ENCODE measurements around the gene ATP2C1. TPM values are rescaled to one million over a fixed set of nuclear protein-coding genes. Genes with fewer than 3 reads are reported as not detected.
A peak's percentile ranks its signal among the peaks of the same experiment; 100 is the strongest.

Gene ATP2C1
- total and polyA plus RNA-seq, 2 of the 13 experiments (the other 11 are each of a cell fraction or from before 2014, with no cell fraction given), result 32.4 to 37.6 TPM

DNA sequence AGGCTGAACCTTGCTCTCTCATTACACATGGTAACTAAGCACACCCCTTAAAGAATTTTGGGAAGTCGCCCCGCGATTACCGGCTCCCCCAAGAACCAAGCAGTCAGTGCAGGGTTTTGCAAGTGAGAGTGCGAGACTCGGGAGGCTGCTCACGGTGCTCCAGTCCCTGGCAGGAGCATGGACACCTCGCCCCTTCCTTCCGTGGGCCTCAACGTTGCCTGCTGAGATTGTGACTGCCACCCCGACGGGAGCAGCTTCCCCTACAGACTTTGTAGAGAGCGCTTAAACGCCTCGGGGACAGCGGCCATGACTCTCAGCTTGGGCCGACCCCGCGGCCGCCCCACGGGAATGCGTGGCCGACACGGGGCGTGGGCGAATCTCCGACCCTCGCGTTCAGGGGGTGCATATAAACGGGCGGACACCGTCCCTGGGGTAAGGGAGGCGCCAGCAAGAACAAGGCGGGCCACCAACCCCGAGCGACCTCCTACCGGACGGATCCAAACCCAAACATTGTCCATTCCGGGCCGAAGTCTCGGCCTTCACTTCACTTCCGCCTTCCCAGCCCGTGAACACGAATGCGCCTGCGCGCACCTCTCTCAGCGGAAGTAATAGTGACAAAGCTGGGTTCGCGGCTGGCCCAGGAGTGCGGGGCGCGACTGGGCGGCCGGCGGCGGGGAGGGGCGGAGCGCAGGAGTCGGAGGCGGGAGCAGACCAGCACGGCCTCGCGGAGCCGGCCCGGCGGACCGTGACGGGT lies at the start of gene ATP2C1 (continued):
- TF ChIP-seq, protein P1, sequence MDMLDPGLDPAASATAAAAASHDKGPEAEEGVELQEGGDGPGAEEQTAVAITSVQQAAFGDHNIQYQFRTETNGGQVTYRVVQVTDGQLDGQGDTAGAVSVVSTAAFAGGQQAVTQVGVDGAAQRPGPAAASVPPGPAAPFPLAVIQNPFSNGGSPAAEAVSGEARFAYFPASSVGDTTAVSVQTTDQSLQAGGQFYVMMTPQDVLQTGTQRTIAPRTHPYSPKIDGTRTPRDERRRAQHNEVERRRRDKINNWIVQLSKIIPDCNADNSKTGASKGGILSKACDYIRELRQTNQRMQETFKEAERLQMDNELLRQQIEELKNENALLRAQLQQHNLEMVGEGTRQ (IDR thresholded peaks at IDR 0.05; ENCODE audit: low read depth, low read length), result no peak
- TF ChIP-seq, protein P1 (CRISPR knock-in tag; IDR thresholded peaks at IDR 0.05; ENCODE audit: borderline replicate concordance), result peak; percentile 26; the same call in 1 of the 2 replicates
- no peak for TF ChIP-seq ZNF432 (CRISPR knock-in tag; IDR thresholded peaks at IDR 0.05; ENCODE audit: borderline replicate concordance)
- TF ChIP-seq MIER3 (CRISPR knock-in tag; IDR thresholded peaks at IDR 0.05; ENCODE audit: borderline replicate concordance), result no peak
- TF ChIP-seq, protein P2, sequence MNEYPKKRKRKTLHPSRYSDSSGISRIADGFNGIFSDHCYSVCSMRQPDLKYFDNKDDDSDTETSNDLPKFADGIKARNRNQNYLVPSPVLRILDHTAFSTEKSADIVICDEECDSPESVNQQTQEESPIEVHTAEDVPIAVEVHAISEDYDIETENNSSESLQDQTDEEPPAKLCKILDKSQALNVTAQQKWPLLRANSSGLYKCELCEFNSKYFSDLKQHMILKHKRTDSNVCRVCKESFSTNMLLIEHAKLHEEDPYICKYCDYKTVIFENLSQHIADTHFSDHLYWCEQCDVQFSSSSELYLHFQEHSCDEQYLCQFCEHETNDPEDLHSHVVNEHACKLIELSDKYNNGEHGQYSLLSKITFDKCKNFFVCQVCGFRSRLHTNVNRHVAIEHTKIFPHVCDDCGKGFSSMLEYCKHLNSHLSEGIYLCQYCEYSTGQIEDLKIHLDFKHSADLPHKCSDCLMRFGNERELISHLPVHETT (CRISPR knock-in tag; conservative IDR thresholded peaks at IDR 0.05), result no peak
- TF ChIP-seq TCF7 (IDR thresholded peaks at IDR 0.05; ENCODE audit: low read depth), result no peak
- TF ChIP-seq ZBTB3 (CRISPR knock-in tag; IDR thresholded peaks at IDR 0.05; ENCODE audit: borderline replicate concordance, low read depth), result no peak
- no peak for TF ChIP-seq ARNT (IDR thresholded peaks at IDR 0.05)
- TF ChIP-seq, protein P3, sequence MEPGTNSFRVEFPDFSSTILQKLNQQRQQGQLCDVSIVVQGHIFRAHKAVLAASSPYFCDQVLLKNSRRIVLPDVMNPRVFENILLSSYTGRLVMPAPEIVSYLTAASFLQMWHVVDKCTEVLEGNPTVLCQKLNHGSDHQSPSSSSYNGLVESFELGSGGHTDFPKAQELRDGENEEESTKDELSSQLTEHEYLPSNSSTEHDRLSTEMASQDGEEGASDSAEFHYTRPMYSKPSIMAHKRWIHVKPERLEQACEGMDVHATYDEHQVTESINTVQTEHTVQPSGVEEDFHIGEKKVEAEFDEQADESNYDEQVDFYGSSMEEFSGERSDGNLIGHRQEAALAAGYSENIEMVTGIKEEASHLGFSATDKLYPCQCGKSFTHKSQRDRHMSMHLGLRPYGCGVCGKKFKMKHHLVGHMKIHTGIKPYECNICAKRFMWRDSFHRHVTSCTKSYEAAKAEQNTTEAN (CRISPR knock-in tag; conservative IDR thresholded peaks at IDR 0.05), result no peak
- no peak for TF ChIP-seq SMYD3 (CRISPR knock-in tag; IDR thresholded peaks at IDR 0.05)
- TF ChIP-seq ZFAT (CRISPR knock-in tag; conservative IDR thresholded peaks at IDR 0.05), result no peak
- TF ChIP-seq HES4 (CRISPR knock-in tag; IDR thresholded peaks at IDR 0.05; ENCODE audit: borderline replicate concordance), result peak; percentile 68; the same call in 1 of the 2 replicates
- TF ChIP-seq EP300 (IDR thresholded peaks at IDR 0.05; ENCODE audit: low read depth in 2 of 2, low read length in 2 of 2), result no peak
- no peak for TF ChIP-seq EP300 (CRISPR knock-in tag; IDR thresholded peaks at IDR 0.05; ENCODE audit: borderline replicate concordance)
- TF ChIP-seq, protein P4, sequence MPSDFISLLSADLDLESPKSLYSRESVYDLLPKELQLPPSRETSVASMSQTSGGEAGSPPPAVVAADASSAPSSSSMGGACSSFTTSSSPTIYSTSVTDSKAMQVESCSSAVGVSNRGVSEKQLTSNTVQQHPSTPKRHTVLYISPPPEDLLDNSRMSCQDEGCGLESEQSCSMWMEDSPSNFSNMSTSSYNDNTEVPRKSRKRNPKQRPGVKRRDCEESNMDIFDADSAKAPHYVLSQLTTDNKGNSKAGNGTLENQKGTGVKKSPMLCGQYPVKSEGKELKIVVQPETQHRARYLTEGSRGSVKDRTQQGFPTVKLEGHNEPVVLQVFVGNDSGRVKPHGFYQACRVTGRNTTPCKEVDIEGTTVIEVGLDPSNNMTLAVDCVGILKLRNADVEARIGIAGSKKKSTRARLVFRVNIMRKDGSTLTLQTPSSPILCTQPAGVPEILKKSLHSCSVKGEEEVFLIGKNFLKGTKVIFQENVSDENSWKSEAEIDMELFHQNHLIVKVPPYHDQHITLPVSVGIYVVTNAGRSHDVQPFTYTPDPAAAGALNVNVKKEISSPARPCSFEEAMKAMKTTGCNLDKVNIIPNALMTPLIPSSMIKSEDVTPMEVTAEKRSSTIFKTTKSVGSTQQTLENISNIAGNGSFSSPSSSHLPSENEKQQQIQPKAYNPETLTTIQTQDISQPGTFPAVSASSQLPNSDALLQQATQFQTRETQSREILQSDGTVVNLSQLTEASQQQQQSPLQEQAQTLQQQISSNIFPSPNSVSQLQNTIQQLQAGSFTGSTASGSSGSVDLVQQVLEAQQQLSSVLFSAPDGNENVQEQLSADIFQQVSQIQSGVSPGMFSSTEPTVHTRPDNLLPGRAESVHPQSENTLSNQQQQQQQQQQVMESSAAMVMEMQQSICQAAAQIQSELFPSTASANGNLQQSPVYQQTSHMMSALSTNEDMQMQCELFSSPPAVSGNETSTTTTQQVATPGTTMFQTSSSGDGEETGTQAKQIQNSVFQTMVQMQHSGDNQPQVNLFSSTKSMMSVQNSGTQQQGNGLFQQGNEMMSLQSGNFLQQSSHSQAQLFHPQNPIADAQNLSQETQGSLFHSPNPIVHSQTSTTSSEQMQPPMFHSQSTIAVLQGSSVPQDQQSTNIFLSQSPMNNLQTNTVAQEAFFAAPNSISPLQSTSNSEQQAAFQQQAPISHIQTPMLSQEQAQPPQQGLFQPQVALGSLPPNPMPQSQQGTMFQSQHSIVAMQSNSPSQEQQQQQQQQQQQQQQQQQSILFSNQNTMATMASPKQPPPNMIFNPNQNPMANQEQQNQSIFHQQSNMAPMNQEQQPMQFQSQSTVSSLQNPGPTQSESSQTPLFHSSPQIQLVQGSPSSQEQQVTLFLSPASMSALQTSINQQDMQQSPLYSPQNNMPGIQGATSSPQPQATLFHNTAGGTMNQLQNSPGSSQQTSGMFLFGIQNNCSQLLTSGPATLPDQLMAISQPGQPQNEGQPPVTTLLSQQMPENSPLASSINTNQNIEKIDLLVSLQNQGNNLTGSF (CRISPR knock-in tag; IDR thresholded peaks at IDR 0.05), result no peak
- TF ChIP-seq REPIN1 (CRISPR knock-in tag; IDR thresholded peaks at IDR 0.05; ENCODE audit: borderline replicate concordance, low read depth), result no peak
- TF ChIP-seq ZNF720 (CRISPR knock-in tag; IDR thresholded peaks at IDR 0.05), result no peak

Data from HepG2 (cell line).